GM18868 (cell line): Measurements from ENCODE around the gene RASA2.

Source experiments
- ATAC-seq: cut with Tn5 transposase; IDR thresholded peaks from one replicate; pipeline ENCODE4 v1.9.1; 2021; ENCODE audit warnings: mild to moderate bottlenecking, moderate library complexity; ENCODE audit not compliant: unreplicated experiment

The RASA2 gene

DNA sequence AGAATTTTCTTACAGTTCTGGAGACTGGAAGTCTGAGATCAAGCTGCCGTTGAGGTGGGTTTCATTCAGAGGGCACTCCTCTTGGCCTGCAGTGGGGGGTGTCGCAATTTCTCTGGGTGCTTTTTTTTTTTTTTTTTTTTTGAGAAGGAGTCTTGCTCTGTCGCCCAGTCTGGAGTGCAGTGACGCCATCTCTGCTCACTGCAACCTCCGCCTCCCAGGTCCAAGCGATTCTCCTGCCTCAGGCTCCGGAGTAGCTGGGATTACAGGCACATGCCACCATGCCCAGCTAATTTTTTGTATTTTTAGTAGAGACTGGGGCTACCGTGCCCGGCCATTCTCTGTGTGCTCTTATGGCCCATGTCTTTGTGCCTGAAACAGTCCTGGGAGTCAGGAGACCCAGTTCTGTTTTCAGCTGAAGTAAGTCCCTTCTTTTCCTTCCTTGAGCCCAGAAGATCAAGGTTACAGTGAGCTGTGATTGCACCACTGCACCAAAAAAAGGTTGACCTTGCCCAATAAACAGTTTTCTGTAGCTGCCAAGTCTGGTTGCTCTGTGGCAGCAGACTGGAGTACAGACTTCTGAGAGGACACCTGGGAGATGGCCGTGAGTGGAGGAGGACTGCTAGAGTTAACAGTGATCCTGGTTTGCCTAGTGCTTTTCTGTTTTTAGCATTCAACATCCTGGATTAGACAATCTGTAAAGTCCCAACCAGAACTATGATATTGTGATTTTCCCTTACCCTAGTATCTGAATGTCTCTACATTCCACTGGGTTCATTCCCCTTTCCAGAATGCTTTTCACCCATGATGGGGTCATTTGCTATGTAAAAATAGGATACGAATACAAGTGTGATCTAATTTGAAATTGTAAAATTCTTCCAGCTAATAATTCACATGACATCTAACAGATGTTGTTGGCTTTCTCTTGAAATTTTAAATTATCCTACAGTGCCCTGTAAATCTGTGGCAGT lies 174.7 kb downstream of the RASA2 start:
- no peak for ATAC-seq

GRCh38 chr3:141663993-141664392 lies 177.2 kb downstream of the RASA2 start:
- ATAC-seq = no peak
